Neural progenitor cell (in vitro differentiated cells): ENCODE measurements around the gene NOX3. TPM values are rescaled to one million over a fixed set of nuclear protein-coding genes. Genes with fewer than 3 reads are reported as not detected.

ENCODE experiments used
- DNase-seq: peaks from one replicate; pipeline ENCODE4 v3.0.0-alpha.2; 2016; ENCODE audit warnings: low spot score
- H2AFZ ChIP-seq: fragments of 200-600 bp; sonication (generic); replicated peaks from 2 replicates; pipeline ENCODE4 v1.6.1; 2016; ENCODE audit warnings: antibody characterized with exemption
- H3F3A ChIP-seq: fragments of 200-600 bp; sonication (generic); 2 replicates; pipeline ENCODE4 v1.6.1; 2016; ENCODE audit warnings: antibody characterized with exemption, low read depth
- H3K27ac ChIP-seq: fragments of 200-600 bp; sonication (generic); 2 replicates; pipeline ENCODE4 v1.5.1; 2016; ENCODE audit warnings: mild to moderate bottlenecking
- H3K27me3 ChIP-seq: fragments of 200-600 bp; sonication (generic); 2 replicates; pipeline ENCODE4 v1.6.1; 2016; ENCODE audit warnings: mild to moderate bottlenecking, moderate library complexity
- H3K36me3 ChIP-seq: fragments of 200-600 bp; sonication (generic); 2 replicates; pipeline ENCODE4 v1.5.1; 2016
- H3K4me1 ChIP-seq: fragments of 200-600 bp; sonication (generic); 2 replicates; pipeline ENCODE4 v1.6.1; 2016; ENCODE audit warnings: mixed run types
- H3K4me2 ChIP-seq: fragments of 200-600 bp; sonication (generic); 2 replicates; pipeline ENCODE4 v1.6.1; 2016
- H3K4me3 ChIP-seq: fragments of 200-600 bp; sonication (generic); 2 replicates; pipeline ENCODE4 v1.5.1; 2016
- H3K79me2 ChIP-seq: fragments of 200-600 bp; sonication (generic); 2 replicates; pipeline ENCODE4 v1.6.1; 2016; ENCODE audit warnings: low read depth
- H3K9ac ChIP-seq: fragments of 200-600 bp; sonication (generic); 2 replicates; pipeline ENCODE4 v1.6.1; 2016
- H3K9me3 ChIP-seq: fragments of 200-600 bp; sonication (generic); 2 replicates; pipeline ENCODE4 v1.5.1; 2016; ENCODE audit warnings: low read depth
- H4K20me1 ChIP-seq: fragments of 200-600 bp; sonication (generic); 2 replicates; pipeline ENCODE4 v1.6.1; 2016; ENCODE audit warnings: low read depth
- H3K27ac Mint-ChIP-seq: 3 replicates; pipeline ENCODE4 v1.8.0; 2021; ENCODE audit warnings: mixed read lengths
- H3K27me3 Mint-ChIP-seq: 2 replicates; pipeline ENCODE4 v1.8.0; 2022; ENCODE audit warnings: low read depth, mild to moderate bottlenecking, inconsistent platforms, moderate library complexity, mixed read lengths; ENCODE audit not compliant: insufficient read depth
- H3K36me3 Mint-ChIP-seq: 3 replicates; pipeline ENCODE4 v1.8.0; 2021; ENCODE audit warnings: mixed read lengths
- H3K4me1 Mint-ChIP-seq: 3 replicates; pipeline ENCODE4 v1.8.0; 2021; ENCODE audit warnings: mixed read lengths
- H3K4me3 Mint-ChIP-seq: 3 replicates; pipeline ENCODE4 v1.8.0; 2021; ENCODE audit warnings: mild to moderate bottlenecking, moderate library complexity, mixed read lengths
- H3K9me3 Mint-ChIP-seq: 3 replicates; pipeline ENCODE4 v1.8.0; 2020; ENCODE audit warnings: mixed read lengths
- CTCF ChIP-seq: fragments of 200-600 bp; sonication (generic); IDR thresholded peaks from 2 replicates; pipeline ENCODE4 v1.5.1; 2017; ENCODE audit warnings: antibody characterized with exemption, mild to moderate bottlenecking
- EZH2 ChIP-seq: fragments of 200-600 bp; sonication (generic); IDR thresholded peaks from 2 replicates; pipeline ENCODE4 v1.6.1; 2017; ENCODE audit warnings: antibody characterized with exemption, mild to moderate bottlenecking, moderate library complexity
- EZH2phosphoT487 ChIP-seq: fragments of 200-600 bp; sonication (generic); IDR thresholded peaks from 2 replicates; pipeline ENCODE4 v1.6.1; 2017; ENCODE audit warnings: antibody characterized with exemption
- total RNA-seq: library from RNA; depleted of rRNA; stranded (reverse); fragments of >200 nt; gene quantifications from 2 replicates; pipeline ENCODE4 v1.2.3, GENCODE V29; 2015; ENCODE audit warnings: low replicate concordance

Gene NOX3
- total RNA-seq, 1 donor from 2014 or later = not detected

DNA sequence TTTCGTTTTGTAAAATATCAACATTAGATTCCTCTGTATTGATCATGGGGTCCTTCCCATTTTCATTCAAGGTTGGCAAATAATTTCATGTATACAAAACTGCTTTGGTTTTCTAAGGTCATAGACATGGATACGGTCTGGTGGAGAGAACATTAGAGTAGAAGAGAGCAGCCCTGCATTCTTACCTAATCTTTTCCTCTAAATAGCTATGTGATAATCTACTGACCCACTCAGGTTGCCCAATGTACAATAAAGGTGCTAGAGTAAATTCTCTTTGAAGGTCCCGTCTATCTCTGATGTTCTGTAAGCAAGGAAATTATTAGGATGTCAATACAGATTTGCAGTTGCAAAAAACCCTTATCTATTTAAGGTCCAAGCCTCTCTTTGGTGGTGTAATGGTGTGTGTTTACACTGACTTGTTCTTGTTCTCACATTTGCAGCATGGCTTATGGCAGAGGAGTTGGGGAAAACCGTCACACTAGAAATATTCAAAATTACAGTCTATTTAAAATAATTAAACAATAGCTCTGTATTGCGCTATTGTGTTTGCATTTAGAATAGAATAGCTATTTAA lies 31.2 kb upstream of the NOX3 start:
- Mint-ChIP-seq H3K36me3 (no peaks in the 10 kb centered on the region), H3K27me3 (no peaks in the 10 kb centered on the region), H3K27ac (no peak overlapping the region), H3K4me1 (no peaks in the 10 kb centered on the region), H3K9me3 (no peaks in the 10 kb centered on the region), H3K4me3 (no peak overlapping the region)
- Histone ChIP-seq H3K27ac (no peak overlapping the region), H3K27me3 (no peaks in the 10 kb centered on the region), H2AFZ (no peak overlapping the region), H3F3A (no peaks in the 10 kb centered on the region), H3K4me2 (no peak overlapping the region), H3K9ac (no peak overlapping the region), H4K20me1 (no peaks in the 10 kb centered on the region), H3K36me3 (no peaks in the 10 kb centered on the region), H3K4me3 (no peak overlapping the region), H3K4me1 (no peaks in the 10 kb centered on the region), H3K9me3 (no peaks in the 10 kb centered on the region), H3K79me2 (no peaks in the 10 kb centered on the region)
- no peak for TF ChIP-seq CTCF
- no peak for TF ChIP-seq EZH2
- no peak for TF ChIP-seq EZH2phosphoT487
- no peak for DNase-seq

- Histone ChIP-seq H3K4me2 (no peak overlapping the region), H3K9ac (no peak overlapping the region), H3K4me1 (no peaks in the 10 kb centered on the region), H2AFZ (no peak overlapping the region), H3F3A (no peaks in the 10 kb centered on the region), H3K4me3 (no peak overlapping the region), H3K79me2 (no peaks in the 10 kb centered on the region), H4K20me1 (no peaks in the 10 kb centered on the region), H3K27me3 (no peaks in the 10 kb centered on the region), H3K27ac (no peak overlapping the region), H3K36me3 (no peaks in the 10 kb centered on the region), H3K9me3 (no peaks in the 10 kb centered on the region)
- Mint-ChIP-seq H3K9me3 (no peaks in the 10 kb centered on the region), H3K27me3 (no peaks in the 10 kb centered on the region), H3K4me3 (no peak overlapping the region), H3K4me1 (no peaks in the 10 kb centered on the region), H3K27ac (no peak overlapping the region), H3K36me3 (no peaks in the 10 kb centered on the region)
- no peak for DNase-seq
- no peak for TF ChIP-seq EZH2phosphoT487
- no peak for TF ChIP-seq EZH2
- TF ChIP-seq CTCF = no peak
These were observed 30.1 kb upstream of the NOX3 start for GRCh38 chr6:155485756-155486155.

DNA sequence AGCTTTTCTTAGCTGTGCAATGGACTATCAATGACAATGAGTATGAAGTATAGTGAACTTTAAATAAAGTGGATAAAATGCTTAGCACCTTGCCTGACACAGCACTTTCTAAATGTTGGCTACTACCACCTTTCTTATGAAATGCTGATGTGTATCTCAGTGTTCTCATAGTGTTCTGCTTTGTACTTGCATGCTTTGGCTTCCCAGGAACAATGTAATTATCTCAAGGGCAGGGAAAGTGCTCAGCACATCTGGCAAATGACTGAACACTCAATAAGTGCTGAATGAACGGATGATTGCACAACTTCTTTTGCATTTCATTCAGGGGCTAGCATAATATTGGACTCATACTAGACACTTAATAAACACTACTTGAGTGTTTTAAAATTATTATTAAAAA lies 28.2 kb upstream of the NOX3 start:
- Histone ChIP-seq H3K79me2 (no peaks in the 10 kb centered on the region), H3K9me3 (no peaks in the 10 kb centered on the region), H3K4me3 (no peak overlapping the region), H3K9ac (no peak overlapping the region), H3K4me1 (no peaks in the 10 kb centered on the region), H3K27ac (no peak overlapping the region), H2AFZ (no peak overlapping the region), H3K4me2 (no peak overlapping the region), H3K36me3 (no peaks in the 10 kb centered on the region), H3K27me3 (no peaks in the 10 kb centered on the region), H3F3A (no peaks in the 10 kb centered on the region), H4K20me1 (no peaks in the 10 kb centered on the region)
- no peak overlapping the region for H3K27ac Mint-ChIP-seq
- H3K36me3 Mint-ChIP-seq = no peaks in the 10 kb centered on the region
- no peaks in the 10 kb centered on the region for H3K27me3 Mint-ChIP-seq
- DNase-seq = no peak
- H3K4me3 Mint-ChIP-seq = no peak overlapping the region
- H3K4me1 Mint-ChIP-seq = no peaks in the 10 kb centered on the region
- no peak for TF ChIP-seq CTCF
- no peak for TF ChIP-seq EZH2phosphoT487
- no peak for TF ChIP-seq EZH2
- H3K9me3 Mint-ChIP-seq = no peaks in the 10 kb centered on the region
